WERI-Rb-1 (cell line): ENCODE measurements around the gene KHNYN.
"Not testable (repeated sequence)": the region's sequence is repeated elsewhere in the genome, so short reads cannot be mapped to it uniquely, and the experiment has no call there.

Source experiments
- DNase-seq: peaks from one replicate; pipeline ENCODE4 v3.0.0-alpha.2; 2020
- H3K27ac ChIP-seq: fragments of 250-450 bp; sonication (Bioruptor Pico); 2 replicates; pipeline ENCODE4 v1.5.1; 2020; ENCODE audit warnings: mild to moderate bottlenecking, moderate library complexity
- H3K27me3 ChIP-seq: fragments of 250-450 bp; sonication (Bioruptor Pico); 2 replicates; pipeline ENCODE4 v1.5.1; 2021; ENCODE audit warnings: mild to moderate bottlenecking, low read depth, moderate library complexity; ENCODE audit not compliant: insufficient read depth, severe bottlenecking
- H3K36me3 ChIP-seq: fragments of 250-450 bp; sonication (Bioruptor Pico); 2 replicates; pipeline ENCODE4 v1.5.1; 2020; ENCODE audit warnings: mild to moderate bottlenecking, moderate library complexity
- H3K4me3 ChIP-seq: 2 replicates; pipeline ENCODE4 v1.5.1; 2011; ENCODE audit warnings: low read depth, mild to moderate bottlenecking, control low read depth, low read length
- H3K9me3 ChIP-seq: fragments of 250-450 bp; sonication (Bioruptor Pico); 2 replicates; pipeline ENCODE4 v1.5.1; 2021; ENCODE audit warnings: mild to moderate bottlenecking, moderate library complexity; ENCODE audit not compliant: severe bottlenecking
- TF ChIP-seq, protein P1 (sequence below): IDR thresholded peaks from 2 replicates; pipeline ENCODE4 v1.5.1; 2011; ENCODE audit warnings: low read depth, mild to moderate bottlenecking, control low read depth, inconsistent platforms, low read length

KHNYN gene

DNA sequence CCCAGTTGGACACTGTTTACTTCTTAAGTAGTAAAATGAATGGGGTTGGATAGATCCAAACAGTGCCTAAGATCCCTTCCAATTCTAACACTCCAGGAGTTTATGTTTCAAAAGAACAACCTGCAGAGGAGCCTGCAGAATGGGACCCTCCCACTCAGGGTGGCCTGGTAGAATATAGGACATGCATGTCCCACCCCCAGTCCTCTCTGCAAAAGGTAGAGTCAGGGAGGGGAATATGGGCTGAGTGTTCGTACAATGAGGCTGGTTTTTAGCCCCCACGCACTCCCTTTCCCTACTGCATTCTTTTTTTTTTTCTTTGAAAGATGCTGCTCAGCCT lies 42.8 kb upstream of the KHNYN start:
- Histone ChIP-seq H3K36me3 (no peaks in the 10 kb centered on the region), H3K4me3 (no peak overlapping the region), H3K27ac (no peak overlapping the region), H3K9me3 (no peaks in the 10 kb centered on the region), H3K27me3 (no peaks in the 10 kb centered on the region)
- TF ChIP-seq, protein P1, sequence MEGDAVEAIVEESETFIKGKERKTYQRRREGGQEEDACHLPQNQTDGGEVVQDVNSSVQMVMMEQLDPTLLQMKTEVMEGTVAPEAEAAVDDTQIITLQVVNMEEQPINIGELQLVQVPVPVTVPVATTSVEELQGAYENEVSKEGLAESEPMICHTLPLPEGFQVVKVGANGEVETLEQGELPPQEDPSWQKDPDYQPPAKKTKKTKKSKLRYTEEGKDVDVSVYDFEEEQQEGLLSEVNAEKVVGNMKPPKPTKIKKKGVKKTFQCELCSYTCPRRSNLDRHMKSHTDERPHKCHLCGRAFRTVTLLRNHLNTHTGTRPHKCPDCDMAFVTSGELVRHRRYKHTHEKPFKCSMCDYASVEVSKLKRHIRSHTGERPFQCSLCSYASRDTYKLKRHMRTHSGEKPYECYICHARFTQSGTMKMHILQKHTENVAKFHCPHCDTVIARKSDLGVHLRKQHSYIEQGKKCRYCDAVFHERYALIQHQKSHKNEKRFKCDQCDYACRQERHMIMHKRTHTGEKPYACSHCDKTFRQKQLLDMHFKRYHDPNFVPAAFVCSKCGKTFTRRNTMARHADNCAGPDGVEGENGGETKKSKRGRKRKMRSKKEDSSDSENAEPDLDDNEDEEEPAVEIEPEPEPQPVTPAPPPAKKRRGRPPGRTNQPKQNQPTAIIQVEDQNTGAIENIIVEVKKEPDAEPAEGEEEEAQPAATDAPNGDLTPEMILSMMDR, result no peak
- DNase-seq, result no peak

GRCh38 chr14:24387579-24387978 lies 42.2 kb upstream of the KHNYN start:
- not testable (repeated sequence) for H3K4me3 ChIP-seq, H3K27me3 ChIP-seq, H3K36me3 ChIP-seq, H3K9me3 ChIP-seq, DNase-seq
- H3K27ac ChIP-seq, result peak overlapping the region; percentile 73

DNA sequence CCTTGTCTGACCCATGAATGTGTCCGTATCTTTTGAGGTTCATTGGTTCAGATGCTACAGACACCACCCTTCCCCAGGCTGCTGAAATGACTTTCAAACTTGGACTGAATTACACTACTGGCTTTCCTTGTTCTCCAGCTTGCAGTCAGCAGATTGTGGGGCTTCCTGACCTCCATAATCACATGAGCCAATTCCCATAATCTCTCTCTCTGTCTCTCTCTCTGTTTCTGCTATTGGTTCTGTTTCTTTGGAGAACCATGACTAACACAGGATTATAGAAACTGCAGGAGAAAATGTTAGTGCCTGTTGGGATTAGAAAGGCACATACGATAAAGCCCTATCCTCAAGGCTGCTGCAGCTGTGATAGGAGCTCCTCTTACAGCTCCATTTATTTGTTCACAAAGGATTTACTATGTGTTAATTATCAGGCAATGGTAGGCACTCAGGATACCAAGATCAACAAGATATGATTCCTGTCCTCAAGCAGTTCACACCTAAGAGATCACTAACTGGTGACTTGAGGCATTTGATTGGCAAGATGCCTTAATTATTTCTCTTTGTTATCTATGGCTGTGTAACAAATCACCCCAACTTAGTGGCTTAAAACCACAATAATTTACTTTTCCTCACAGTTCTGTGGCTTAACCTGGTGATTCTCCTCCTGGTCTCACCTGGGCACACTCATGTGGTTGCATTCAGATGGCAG lies 41.1 kb upstream of the KHNYN start:
- DNase-seq, result peak; percentile 44
- H3K27ac ChIP-seq, result peak overlapping the region; percentile 73
- no peaks in the 10 kb centered on the region for H3K27me3 ChIP-seq
- no peaks in the 10 kb centered on the region for H3K9me3 ChIP-seq
- H3K4me3 ChIP-seq, result no peak overlapping the region; the same call in 1 of the 2 replicates
- TF ChIP-seq, protein P1, result no peak
- no peaks in the 10 kb centered on the region for H3K36me3 ChIP-seq

DNA sequence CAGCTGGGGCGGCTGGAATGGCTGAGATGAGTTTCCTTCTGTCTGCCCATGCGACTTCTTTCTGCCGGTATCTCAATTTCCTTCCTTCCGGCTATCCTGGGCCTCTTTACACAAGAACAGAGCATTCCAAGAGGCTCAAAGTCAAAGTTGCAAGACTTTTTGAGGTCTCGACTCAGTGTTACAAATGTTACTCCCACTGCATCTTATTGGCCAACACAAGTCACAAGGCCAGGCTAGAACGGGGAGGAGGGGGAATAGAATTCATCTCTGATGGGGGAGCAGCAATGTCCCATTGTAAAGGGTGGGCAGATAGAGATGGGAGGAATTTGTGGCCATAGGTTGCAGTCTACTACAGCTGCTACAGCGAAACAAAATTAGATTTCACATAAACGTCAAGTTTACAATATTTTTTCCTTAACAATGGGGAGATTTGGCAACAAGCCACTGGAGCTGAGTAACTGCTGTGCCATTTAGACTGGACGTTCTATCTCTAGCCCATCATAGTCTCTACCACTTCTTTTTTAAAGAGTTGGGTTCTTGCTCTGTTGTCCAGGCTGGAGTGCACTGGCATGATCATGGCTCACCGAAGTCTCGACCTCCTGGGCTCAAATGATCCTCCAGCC lies 40.4 kb upstream of the KHNYN start:
- peak overlapping the region; percentile 73 for H3K27ac ChIP-seq
- no peak for DNase-seq
- no peaks in the 10 kb centered on the region for H3K36me3 ChIP-seq
- TF ChIP-seq, protein P1, result no peak
- H3K9me3 ChIP-seq, result no peaks in the 10 kb centered on the region
- H3K4me3 ChIP-seq, result no peak overlapping the region
- no peaks in the 10 kb centered on the region for H3K27me3 ChIP-seq

DNA sequence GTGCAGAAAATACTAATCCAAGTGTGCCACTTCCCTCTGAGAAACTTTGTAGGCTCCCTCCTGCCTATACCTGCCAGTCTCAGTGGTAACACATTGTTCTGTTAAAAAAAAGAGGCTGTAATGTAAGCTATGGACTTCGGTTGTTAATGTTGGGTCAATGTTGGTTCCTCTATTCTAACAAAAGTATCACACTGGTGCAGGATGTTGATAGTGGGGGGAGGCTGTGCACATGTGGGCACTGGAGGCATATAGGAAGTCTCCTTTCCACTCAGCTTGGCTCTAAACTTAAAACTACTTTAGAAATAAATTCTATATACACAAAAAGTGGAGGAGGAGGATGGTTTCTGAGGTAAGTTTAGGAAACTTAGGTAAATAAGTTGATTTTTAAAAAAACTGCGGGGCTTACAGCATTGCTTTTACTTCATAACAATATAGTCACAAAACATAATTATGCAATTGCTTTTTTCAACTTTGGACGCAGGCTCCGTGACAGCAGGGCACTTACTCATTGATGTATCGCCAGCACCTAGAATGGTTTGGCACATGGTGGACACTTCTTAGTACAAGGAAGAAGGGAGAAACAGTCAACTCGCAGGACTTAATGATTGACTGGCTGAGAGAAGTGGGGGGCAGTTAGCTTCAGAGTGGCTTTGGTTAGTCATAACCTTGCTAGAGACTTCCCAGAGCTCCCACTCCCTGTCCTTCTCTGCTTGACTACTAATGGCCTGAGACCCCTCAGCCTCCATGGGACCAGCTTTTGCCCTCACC lies 38.9 kb upstream of the KHNYN start:
- Histone ChIP-seq H3K27ac (no peak overlapping the region), H3K27me3 (no peaks in the 10 kb centered on the region), H3K36me3 (no peaks in the 10 kb centered on the region), H3K4me3 (no peak overlapping the region), H3K9me3 (no peaks in the 10 kb centered on the region)
- DNase-seq, result no peak
- TF ChIP-seq, protein P1, result no peak

GRCh38 chr14:24392325-24393091 lies 37.2 kb upstream of the KHNYN start:
- no peak for DNase-seq
- Histone ChIP-seq H3K27me3 (no peaks in the 10 kb centered on the region), H3K4me3 (no peak overlapping the region), H3K27ac (no peak overlapping the region), H3K9me3 (no peaks in the 10 kb centered on the region), H3K36me3 (no peaks in the 10 kb centered on the region)
- TF ChIP-seq, protein P1, result no peak
